ENCODE data around the gene TSSC4. TPM values are rescaled to one million over a fixed set of nuclear protein-coding genes. Genes with fewer than 3 reads are reported as not detected.

The TSSC4 gene
- total and polyA plus RNA-seq, 9 of the 15 experiments (the other 6 are each of a cell fraction or from before 2014, with no cell fraction given): 0.41 to 54.2 (median 11.0) TPM

DNA sequence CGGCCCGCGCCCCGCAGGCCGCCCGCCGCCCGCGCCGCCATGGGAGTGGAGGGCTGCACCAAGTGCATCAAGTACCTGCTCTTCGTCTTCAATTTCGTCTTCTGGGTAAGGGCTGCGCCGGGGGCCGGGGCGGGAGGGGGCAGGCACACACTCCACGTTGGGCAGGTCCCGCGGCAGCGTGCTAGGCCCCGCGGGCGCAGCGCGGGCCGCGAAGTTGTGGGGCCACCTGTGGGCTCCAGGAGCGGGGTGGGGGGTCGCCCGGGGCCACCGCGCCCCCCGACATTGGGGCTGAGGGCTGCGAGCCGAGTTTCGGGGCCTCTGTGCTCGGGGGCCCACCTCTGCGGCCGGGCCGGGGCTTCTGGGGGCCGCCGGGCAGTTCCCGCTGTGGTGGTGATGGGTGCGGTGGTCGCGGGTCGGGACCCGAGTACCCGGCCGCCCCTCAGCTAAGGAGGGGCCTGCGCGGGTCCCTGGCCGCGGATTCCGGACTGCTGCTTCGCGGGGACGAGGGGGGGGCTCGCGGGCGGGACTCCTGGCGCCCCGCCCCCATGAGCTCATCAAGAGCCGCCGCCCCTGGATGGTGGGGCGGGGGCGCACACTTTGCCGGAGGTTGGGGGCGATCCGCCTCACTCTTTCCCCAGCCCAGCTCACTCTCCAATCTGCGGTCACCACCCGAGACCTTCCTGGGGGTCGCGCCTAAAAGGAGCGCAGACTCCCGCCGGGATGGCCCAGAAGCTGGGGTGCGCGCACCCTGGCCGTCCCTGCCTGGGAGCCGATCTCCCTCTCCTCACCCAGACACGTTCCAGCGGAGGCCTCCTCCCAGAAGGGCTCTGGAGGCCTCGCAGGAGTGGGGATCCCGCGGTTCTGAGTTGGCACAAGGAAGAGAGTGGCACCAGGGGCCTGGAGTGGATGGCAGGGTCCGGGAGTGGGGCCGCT is 22.8 kb upstream of the TSSC4 start (continued):
- no peak for TF ChIP-seq SP2 (IDR thresholded peaks at IDR 0.05; ENCODE audit: extremely low read depth, low read depth, low read length, poor library complexity, severe bottlenecking)
- no peak for TF ChIP-seq XRCC5 (IDR thresholded peaks at IDR 0.05; ENCODE audit: low read depth, low read length)
- peak in 1 of 3 experiments; percentile 2 for TF ChIP-seq YY1 (IDR thresholded peaks at IDR 0.05; ENCODE audit: borderline replicate concordance in 1 of 3, control insufficient read depth in 1 of 3, extremely low read depth in 1 of 3, insufficient read depth in 3 of 3, insufficient read length in 1 of 3, insufficient replicate concordance in 2 of 3, low read depth in 1 of 3, low read length in 2 of 3)
- TF ChIP-seq, protein P1, sequence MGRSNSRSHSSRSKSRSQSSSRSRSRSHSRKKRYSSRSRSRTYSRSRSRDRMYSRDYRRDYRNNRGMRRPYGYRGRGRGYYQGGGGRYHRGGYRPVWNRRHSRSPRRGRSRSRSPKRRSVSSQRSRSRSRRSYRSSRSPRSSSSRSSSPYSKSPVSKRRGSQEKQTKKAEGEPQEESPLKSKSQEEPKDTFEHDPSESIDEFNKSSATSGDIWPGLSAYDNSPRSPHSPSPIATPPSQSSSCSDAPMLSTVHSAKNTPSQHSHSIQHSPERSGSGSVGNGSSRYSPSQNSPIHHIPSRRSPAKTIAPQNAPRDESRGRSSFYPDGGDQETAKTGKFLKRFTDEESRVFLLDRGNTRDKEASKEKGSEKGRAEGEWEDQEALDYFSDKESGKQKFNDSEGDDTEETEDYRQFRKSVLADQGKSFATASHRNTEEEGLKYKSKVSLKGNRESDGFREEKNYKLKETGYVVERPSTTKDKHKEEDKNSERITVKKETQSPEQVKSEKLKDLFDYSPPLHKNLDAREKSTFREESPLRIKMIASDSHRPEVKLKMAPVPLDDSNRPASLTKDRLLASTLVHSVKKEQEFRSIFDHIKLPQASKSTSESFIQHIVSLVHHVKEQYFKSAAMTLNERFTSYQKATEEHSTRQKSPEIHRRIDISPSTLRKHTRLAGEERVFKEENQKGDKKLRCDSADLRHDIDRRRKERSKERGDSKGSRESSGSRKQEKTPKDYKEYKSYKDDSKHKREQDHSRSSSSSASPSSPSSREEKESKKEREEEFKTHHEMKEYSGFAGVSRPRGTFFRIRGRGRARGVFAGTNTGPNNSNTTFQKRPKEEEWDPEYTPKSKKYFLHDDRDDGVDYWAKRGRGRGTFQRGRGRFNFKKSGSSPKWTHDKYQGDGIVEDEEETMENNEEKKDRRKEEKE (IDR thresholded peaks at IDR 0.05; ENCODE audit: borderline replicate concordance in 1 of 2, control insufficient read depth in 1 of 2, low read depth in 2 of 2, low read length in 1 of 2): no peak
- no peak for TF ChIP-seq ZNF707 (CRISPR knock-in tag; conservative IDR thresholded peaks at IDR 0.05)
- 0 out of 2 replicates have a peak, but pooled peaks have one; percentile 16 for TF ChIP-seq DPF2 (IDR thresholded peaks at IDR 0.05)
- TF ChIP-seq ZNF24 (IDR thresholded peaks at IDR 0.05): no peak
- peak; percentile 15 for TF ChIP-seq PRPF4 (IDR thresholded peaks at IDR 0.05; ENCODE audit: insufficient read depth, low read depth, low read length, poor library complexity, severe bottlenecking)
- peak; percentile 36; the same call in 1 of the 2 replicates for TF ChIP-seq RB1 (IDR thresholded peaks at IDR 0.05; ENCODE audit: low read depth)
- 0 out of 2 replicates have a peak, but pooled peaks have one; percentile 41 for TF ChIP-seq CBFB (CRISPR knock-in tag; IDR thresholded peaks at IDR 0.05)
- TF ChIP-seq, protein P2, sequence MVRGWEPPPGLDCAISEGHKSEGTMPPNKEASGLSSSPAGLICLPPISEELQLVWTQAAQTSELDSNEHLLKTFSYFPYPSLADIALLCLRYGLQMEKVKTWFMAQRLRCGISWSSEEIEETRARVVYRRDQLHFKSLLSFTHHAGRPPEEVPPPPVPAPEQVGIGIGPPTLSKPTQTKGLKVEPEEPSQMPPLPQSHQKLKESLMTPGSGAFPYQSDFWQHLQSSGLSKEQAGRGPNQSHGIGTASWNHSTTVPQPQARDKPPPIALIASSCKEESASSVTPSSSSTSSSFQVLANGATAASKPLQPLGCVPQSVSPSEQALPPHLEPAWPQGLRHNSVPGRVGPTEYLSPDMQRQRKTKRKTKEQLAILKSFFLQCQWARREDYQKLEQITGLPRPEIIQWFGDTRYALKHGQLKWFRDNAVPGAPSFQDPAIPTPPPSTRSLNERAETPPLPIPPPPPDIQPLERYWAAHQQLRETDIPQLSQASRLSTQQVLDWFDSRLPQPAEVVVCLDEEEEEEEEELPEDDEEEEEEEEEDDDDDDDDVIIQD (CRISPR knock-in tag; IDR thresholded peaks at IDR 0.05): no peak
- TF ChIP-seq L3MBTL2 (IDR thresholded peaks at IDR 0.05): 0 out of 2 replicates have a peak, but pooled peaks have one; percentile 39
- peak; percentile 66 to 92 for TF ChIP-seq MAZ (CRISPR knock-in tag; conservative IDR thresholded peaks at IDR 0.05 in 1 of 2, IDR thresholded peaks at IDR 0.05 in 1 of 2)
- TF ChIP-seq POLR2G (IDR thresholded peaks at IDR 0.05; ENCODE audit: low read depth, low read length): peak; percentile 76
- no peak for TF ChIP-seq CHD4 (IDR thresholded peaks at IDR 0.05; ENCODE audit: insufficient read depth, insufficient replicate concordance, low read depth, low read length, poor library complexity, severe bottlenecking)
- TF ChIP-seq DDX20 (tag; IDR thresholded peaks at IDR 0.05; ENCODE audit: low read depth): no peak
- no peak for TF ChIP-seq XRCC4 (IDR thresholded peaks at IDR 0.05; ENCODE audit: extremely low read depth, insufficient read depth, insufficient read length)
- TF ChIP-seq PURB (CRISPR knock-in tag; IDR thresholded peaks at IDR 0.05; ENCODE audit: low read depth): no peak
- TF ChIP-seq RBBP5 (IDR thresholded peaks at IDR 0.05; ENCODE audit: borderline replicate concordance, insufficient read depth, low read length, poor library complexity, severe bottlenecking): peak; percentile 28
- peak; percentile 64; the same call in 1 of the 2 replicates for TF ChIP-seq PHF8 (IDR thresholded peaks at IDR 0.05; ENCODE audit: borderline replicate concordance, low read length)

All from K562 (cell line).